Anterior cingulate cortex (tissue), 58 donors: ENCODE data around the gene PLEKHG3.

ENCODE experiments used
- DNase-seq, 58 donors: peaks; one replicate each; lab custom pipeline; 2025; lab: John Stamatoyannopoulos, UW

PLEKHG3 gene

GRCh38 chr14:64772397-64772950 is 68.2 kb downstream of the PLEKHG3 start:
- DNase-seq: no peak

DNA sequence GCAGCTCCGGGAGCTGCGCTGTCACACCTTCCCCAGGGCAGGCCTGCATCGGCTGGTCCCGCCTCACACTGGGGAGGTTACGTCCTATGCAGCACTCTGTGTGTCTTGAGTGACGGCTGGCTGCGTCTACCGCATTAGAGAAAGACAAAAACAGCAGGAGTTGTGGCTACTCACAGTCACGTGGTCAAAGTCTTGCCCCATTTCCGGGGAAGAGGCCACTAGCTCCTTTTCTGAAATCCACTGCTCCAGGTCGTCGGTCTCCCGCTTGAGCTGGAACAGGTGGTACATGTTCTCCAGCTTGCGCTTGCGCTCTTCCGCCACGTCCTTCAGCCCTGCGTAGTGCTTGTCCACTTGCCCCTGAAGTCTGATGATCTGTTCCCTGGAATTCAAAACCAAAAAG is 68.8 kb downstream of the PLEKHG3 start:
- DNase-seq: no peak

DNA sequence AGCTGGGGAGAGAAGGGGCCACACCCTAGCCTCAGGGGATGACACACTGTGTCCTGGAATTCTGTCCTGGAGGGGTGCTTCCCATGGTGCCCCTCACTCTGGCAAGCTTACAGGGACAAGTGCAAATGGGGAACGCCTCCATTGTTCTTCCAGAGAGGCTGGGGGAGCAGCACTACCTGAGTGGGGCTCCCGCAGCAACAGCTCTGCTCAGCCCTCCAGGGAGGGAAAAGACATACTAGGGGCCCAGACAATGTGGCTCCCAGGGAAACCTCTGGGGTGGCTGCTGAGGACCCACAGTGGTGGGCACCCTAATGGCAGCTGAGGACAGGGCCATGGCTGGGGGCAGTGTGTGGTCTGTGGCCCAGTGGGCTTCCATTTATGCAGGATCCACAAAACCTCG is 69.4 kb downstream of the PLEKHG3 start:
- DNase-seq: no peak

DNA sequence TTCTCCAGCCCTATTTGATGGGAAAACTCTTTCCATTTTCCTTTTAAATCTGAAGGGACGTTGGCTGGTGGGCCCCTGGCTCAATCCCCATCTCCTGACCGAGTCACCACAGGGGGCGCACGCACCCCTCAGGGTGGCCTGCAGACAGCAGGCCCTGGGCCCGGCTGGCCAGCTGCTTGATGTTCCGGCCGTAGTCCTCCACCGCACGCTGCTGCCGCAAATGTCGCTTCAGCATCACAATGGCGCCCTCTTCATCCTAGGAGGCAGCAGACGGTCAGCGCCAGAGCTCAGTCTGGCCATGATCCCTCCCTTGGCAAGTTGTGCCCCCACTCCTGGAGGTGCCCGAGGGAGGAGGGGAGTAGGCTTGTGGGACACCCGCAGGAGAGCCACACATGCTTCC is 70.0 kb downstream of the PLEKHG3 start:
- DNase-seq: no peak

- DNase-seq: no peak
These were observed 71.0 kb downstream of the PLEKHG3 start for GRCh38 chr14:64775081-64775777.

DNA sequence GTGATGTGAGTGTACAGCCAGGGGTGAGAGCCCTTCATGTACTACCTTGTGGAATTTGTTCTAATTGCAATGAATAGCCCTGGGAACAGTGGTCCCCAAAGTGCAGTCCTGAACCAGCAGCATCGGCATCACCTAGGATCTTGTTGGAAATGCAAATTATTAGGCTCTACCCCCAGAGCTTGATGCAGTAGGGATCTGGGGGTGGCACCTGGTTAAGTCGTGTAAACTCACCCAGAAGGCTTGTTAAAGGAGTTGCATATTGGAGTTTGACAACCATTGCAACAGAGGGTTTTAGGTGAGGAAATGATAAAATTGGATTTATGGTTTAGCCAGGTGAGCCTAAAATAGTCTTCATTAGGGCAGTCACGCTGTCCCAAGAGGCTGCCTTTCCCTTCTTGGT is 73.2 kb downstream of the PLEKHG3 start:
- DNase-seq: no peak

DNA sequence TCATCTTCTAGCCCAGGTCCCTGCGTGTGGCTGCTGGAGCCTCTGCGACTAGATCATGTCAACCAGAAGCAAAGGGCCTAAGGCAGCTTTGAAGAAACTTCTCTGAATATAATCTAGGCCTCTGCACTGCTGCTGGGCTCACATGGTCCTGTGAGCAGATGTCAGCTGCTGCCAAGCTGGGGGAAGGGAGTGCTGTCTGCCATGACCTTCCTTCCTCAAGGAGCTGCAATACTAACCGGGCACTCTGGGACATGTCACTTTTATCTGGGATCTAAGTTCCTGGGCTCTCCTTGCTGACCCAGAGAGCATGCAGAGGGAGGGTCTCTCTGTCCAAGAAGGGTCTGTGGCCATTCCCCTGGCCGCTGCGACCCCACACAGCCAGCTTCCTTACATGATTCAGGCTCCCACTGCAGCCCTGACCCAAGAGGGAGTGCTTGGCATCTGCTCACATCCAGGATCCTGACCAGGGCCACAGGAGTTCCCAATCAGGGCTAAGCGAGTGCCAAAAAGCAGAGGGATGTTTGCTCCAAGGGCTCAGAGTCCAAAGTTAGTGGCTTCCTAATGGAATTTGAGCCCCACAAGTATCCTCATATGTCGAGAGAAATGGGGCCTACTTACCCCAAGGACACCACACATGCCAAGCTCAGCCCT is 74.0 kb downstream of the PLEKHG3 start:
- no peak for DNase-seq

GRCh38 chr14:64779472-64779871 is 75.2 kb downstream of the PLEKHG3 start:
- DNase-seq: no peak

- DNase-seq: no peak
These were observed 78.0 kb downstream of the PLEKHG3 start for GRCh38 chr14:64782196-64782595.

DNA sequence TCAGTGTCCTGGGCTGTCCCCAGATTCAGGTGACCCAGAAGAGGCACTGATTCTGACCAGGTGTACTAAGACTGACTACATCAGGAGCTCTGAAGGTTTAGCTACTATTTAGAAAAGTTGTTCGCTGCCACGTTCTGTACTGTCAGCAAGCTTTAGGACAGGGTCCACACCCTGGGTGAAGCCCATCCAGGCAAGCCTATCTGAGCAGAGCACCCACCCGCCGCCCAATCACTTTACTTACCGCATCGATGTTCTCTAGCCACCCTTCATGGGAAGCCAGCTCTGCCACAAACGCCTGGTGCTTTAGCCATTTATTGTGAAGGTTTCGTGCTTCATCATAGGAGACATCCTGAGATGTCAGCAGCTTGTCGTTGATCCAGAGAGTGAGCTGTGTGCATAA is 79.8 kb downstream of the PLEKHG3 start:
- DNase-seq: no peak

GRCh38 chr14:64786296-64787149 is 82.3 kb downstream of the PLEKHG3 start:
- DNase-seq: no peak

DNA sequence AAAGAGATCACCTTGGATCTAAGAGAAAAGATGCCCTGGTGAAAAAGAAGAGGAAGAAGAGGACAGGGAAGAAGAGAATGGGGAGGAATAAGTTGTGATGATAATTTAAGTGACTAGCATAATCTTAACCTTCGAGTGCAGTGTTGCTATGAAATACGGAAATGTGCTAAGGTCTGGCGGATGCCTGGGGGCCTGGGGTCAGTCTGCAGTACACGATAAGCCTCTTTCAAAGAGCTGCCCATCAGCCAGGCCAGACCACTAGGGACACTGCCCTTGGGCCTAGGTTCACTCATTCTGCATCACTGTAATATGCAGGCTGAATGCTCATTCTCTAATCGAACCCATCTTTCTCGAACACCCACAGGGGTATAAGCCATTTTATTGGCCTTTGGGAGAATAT is 83.4 kb downstream of the PLEKHG3 start:
- no peak for DNase-seq

DNA sequence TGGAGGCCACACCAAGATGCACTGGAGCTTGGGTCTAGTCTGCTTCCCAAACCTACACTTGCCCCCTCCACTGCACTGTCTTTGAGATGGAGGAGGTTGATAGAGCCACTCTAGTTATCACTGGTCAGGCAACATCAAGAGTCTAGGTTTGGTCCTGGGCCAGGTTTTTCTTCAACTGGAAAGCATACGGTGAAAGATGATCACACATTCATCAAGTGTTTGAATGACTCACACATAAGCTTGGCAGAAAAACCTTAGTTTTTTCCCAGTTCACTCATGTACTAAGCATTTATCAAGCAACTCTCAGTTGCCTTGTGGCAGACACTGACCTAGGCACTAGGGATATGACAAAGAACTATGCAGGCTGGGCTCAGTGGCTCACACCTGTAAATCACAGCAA is 84.5 kb downstream of the PLEKHG3 start:
- peak in 4 of 58 donors; percentile 4 to 20 (median 12) for DNase-seq

DNA sequence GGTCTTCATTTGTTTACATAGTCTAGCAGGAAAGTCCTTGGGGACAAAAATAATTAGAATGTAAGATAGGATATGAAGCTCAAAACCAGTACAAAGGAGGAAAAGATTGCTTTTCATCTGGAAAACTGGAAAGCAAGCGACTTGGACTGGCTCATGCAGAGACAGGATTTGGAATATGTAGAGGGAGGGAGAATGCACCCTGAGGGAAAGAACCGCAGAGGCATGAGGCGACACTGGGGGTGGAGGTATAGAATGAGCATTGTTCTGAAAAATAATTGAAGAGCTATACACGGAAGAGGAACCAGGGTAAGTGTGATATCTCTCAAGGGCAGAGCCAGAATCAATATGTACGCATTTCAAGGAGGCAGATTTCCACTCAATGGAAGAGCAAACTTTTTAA is 85.5 kb downstream of the PLEKHG3 start:
- no peak for DNase-seq

- no peak for DNase-seq
These were observed 86.3 kb downstream of the PLEKHG3 start for GRCh38 chr14:64790478-64790877.

- peak in 1 of 58 donors; percentile 16 for DNase-seq
These were observed 88.0 kb downstream of the PLEKHG3 start for GRCh38 chr14:64792231-64792630.

GRCh38 chr14:64792871-64793560 is 88.8 kb downstream of the PLEKHG3 start:
- no peak for DNase-seq

- no peak for DNase-seq
These were observed 91.0 kb downstream of the PLEKHG3 start for GRCh38 chr14:64795211-64795610.

- no peak for DNase-seq
These were observed 91.7 kb downstream of the PLEKHG3 start for GRCh38 chr14:64795921-64796320.

- DNase-seq: no peak
These were observed 92.1 kb downstream of the PLEKHG3 start for GRCh38 chr14:64796369-64796768.

GRCh38 chr14:64799555-64799954 is 95.3 kb downstream of the PLEKHG3 start:
- DNase-seq: no peak
